HepG2 (cell line): ENCODE results near the gene PALM. TPM values are rescaled to one million over a fixed set of nuclear protein-coding genes. Genes with fewer than 3 reads are reported as not detected.

Source experiments
- BCL6 ChIP-seq: IDR thresholded peaks from 2 replicates; pipeline ENCODE4 v1.6.1; 2016; ENCODE audit warnings: missing genetic modification reagents, missing compliant biosample characterization
- EP300 ChIP-seq, 3 experiments: sonication (generic) in 1 of 3; formaldehyde crosslinking in 1 of 3; IDR thresholded peaks; 2 replicates each; pipeline versions ENCODE4 v1.5.1 to v1.6.1; 2011 to 2020; ENCODE audit warnings: low read depth in 2 of 3, low read length in 2 of 3, borderline replicate concordance in 1 of 3, improper control_type of control experiment in 1 of 3, mild to moderate bottlenecking in 1 of 3, missing genetic modification reagents in 1 of 3, moderate library complexity in 1 of 3
- GTF3A ChIP-seq: sonication (generic); formaldehyde crosslinking; conservative IDR thresholded peaks from 2 replicates; pipeline ENCODE4 v1.4.0; 2020; ENCODE audit warnings: mild to moderate bottlenecking, missing genetic modification reagents
- HMG20B ChIP-seq: conservative IDR thresholded peaks from 2 replicates; pipeline ENCODE4 v1.6.1; 2016; ENCODE audit warnings: missing genetic modification reagents, missing compliant biosample characterization
- HNRNPLL ChIP-seq: fragments of 200-400 bp; formaldehyde crosslinking; IDR thresholded peaks from 2 replicates; pipeline ENCODE4 v1.6.1; 2017; ENCODE audit warnings: mild to moderate bottlenecking, low read depth, low read length; ENCODE audit not compliant: poor library complexity, severe bottlenecking
- IRX3 ChIP-seq: sonication (generic); formaldehyde crosslinking; IDR thresholded peaks from 2 replicates; pipeline ENCODE4 v1.8.1; 2023; ENCODE audit warnings: mild to moderate bottlenecking, low read depth, missing genetic modification reagents, borderline replicate concordance
- MAFF ChIP-seq: IDR thresholded peaks from 2 replicates; pipeline ENCODE4 v1.6.1; 2011; ENCODE audit warnings: low read depth, low read length, improper control_type of control experiment
- NR3C1 ChIP-seq: sonication (generic); formaldehyde crosslinking; IDR thresholded peaks from 2 replicates; pipeline ENCODE4 v1.4.0; 2020; ENCODE audit warnings: missing genetic modification reagents
- ONECUT2 ChIP-seq: sonication (generic); formaldehyde crosslinking; IDR thresholded peaks from 2 replicates; pipeline ENCODE4 v1.4.0; 2020; ENCODE audit warnings: missing genetic modification reagents
- THAP8 ChIP-seq: sonication (generic); formaldehyde crosslinking; IDR thresholded peaks from 2 replicates; pipeline ENCODE4 v1.5.1; 2020; ENCODE audit warnings: missing genetic modification reagents, mild to moderate bottlenecking, borderline replicate concordance
- ZNF234 ChIP-seq: sonication (generic); formaldehyde crosslinking; conservative IDR thresholded peaks from 2 replicates; pipeline ENCODE4 v1.5.1; 2020; ENCODE audit warnings: mild to moderate bottlenecking, missing genetic modification reagents
- ZNF333 ChIP-seq: sonication (generic); formaldehyde crosslinking; IDR thresholded peaks from 2 replicates; pipeline ENCODE4 v1.4.0; 2020; ENCODE audit warnings: mild to moderate bottlenecking, missing genetic modification reagents, borderline replicate concordance
- ZNF337 ChIP-seq: sonication (generic); formaldehyde crosslinking; IDR thresholded peaks from 2 replicates; pipeline ENCODE4 v1.5.1; 2020; ENCODE audit warnings: missing genetic modification reagents, low read depth, mild to moderate bottlenecking, borderline replicate concordance
- ZNF431 ChIP-seq: sonication (generic); formaldehyde crosslinking; IDR thresholded peaks from 2 replicates; pipeline ENCODE4 v1.9.0; 2022; ENCODE audit warnings: missing genetic modification reagents, low read depth, mild to moderate bottlenecking, borderline replicate concordance
- ZNF503 ChIP-seq: sonication (generic); formaldehyde crosslinking; IDR thresholded peaks from 2 replicates; pipeline ENCODE4 v1.4.0; 2020; ENCODE audit warnings: missing genetic modification reagents
- ZNF607 ChIP-seq: sonication (generic); formaldehyde crosslinking; IDR thresholded peaks from 2 replicates; pipeline ENCODE4 v1.5.1; 2020; ENCODE audit warnings: missing genetic modification reagents, mild to moderate bottlenecking, borderline replicate concordance
- ZSCAN25 ChIP-seq: sonication (generic); formaldehyde crosslinking; IDR thresholded peaks from 2 replicates; pipeline ENCODE4 v1.8.0; 2022; ENCODE audit warnings: mild to moderate bottlenecking, missing genetic modification reagents
- polyA plus RNA-seq, 8 experiments: library from polyadenylated mRNA; depleted of rRNA in 3 of 8; stranded (reverse) in 7 of 8; unstranded in 1 of 8; fragments of >200 nt; fragmentation: Illumina TruSeq in 4 of 8; extraction: Trizol in 4 of 8; gene quantifications; 2 replicates each; pipeline versions ENCODE4 v1.2.1 to v1.2.3, GENCODE V29; 2011 to 2016; ENCODE audit warnings: low read depth in 4 of 8, missing spikeins in 1 of 8, mixed read lengths in 1 of 8; ENCODE audit not compliant: insufficient read depth in 1 of 8
- total RNA-seq, 5 experiments: library from RNA; depleted of rRNA; stranded (reverse); fragments of >200 nt; fragmentation: Illumina TruSeq; extraction: Trizol; gene quantifications; 2 replicates each; pipeline ENCODE4 v1.2.3, GENCODE V29; 2016; ENCODE audit warnings: low read depth in 1 of 5
- TF ChIP-seq, protein P1 (sequence below): sonication (generic); formaldehyde crosslinking; IDR thresholded peaks from 2 replicates; pipeline ENCODE4 v1.8.0; 2022; ENCODE audit warnings: missing genetic modification reagents, mild to moderate bottlenecking, inconsistent platforms, borderline replicate concordance
- TF ChIP-seq, protein P2 (sequence below): sonication (generic); formaldehyde crosslinking; IDR thresholded peaks from 2 replicates; pipeline ENCODE4 v1.5.1; 2020; ENCODE audit warnings: missing genetic modification reagents, mild to moderate bottlenecking, borderline replicate concordance
- TF ChIP-seq, protein P3 (sequence below): sonication (generic); formaldehyde crosslinking; conservative IDR thresholded peaks from 2 replicates; pipeline ENCODE4 v1.4.0; 2020; ENCODE audit warnings: missing genetic modification reagents

Gene PALM
- total and polyA plus RNA-seq, 2 of the 13 experiments (the other 11 are each of a cell fraction or from before 2014, with no cell fraction given), result 4.0 to 9.7 TPM

- 0 out of 2 replicates have a peak, but pooled peaks have one; percentile 19 for TF ChIP-seq ZNF503 (CRISPR knock-in tag)
- TF ChIP-seq HMG20B (CRISPR knock-in tag), result 0 out of 2 replicates have a peak, but pooled peaks have one; percentile 27
- TF ChIP-seq ZNF234 (CRISPR knock-in tag), result no peak
- TF ChIP-seq ZNF337 (CRISPR knock-in tag), result no peak
- no peak for TF ChIP-seq ZNF431 (CRISPR knock-in tag)
- TF ChIP-seq BCL6 (CRISPR knock-in tag), result peak; percentile 48
- no peak for TF ChIP-seq GTF3A (CRISPR knock-in tag)
- no peak for TF ChIP-seq HNRNPLL
- TF ChIP-seq ZNF607, result peak; percentile 78; the same call in 1 of the 2 replicates
- no peak for TF ChIP-seq ONECUT2 (CRISPR knock-in tag)
- TF ChIP-seq, protein P1, sequence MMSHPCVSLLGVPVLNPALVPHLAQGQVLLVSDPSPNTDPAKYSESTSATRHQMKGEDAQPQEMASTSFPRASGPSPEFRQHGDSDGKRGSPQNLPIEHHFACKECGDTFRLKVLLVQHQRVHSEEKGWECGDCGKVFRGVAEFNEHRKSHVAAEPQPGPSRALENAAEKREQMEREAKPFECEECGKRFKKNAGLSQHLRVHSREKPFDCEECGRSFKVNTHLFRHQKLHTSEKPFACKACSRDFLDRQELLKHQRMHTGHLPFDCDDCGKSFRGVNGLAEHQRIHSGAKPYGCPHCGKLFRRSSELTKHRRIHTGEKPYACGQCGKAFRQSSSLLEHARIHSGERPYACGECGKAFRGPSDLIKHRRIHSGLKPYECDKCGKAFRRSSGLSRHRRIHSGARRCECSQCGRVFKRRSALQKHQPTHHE (CRISPR knock-in tag), result no peak
- TF ChIP-seq THAP8, result no peak
- TF ChIP-seq ZSCAN25 (CRISPR knock-in tag), result peak; percentile 60; the same call in 1 of the 2 replicates
- TF ChIP-seq, protein P2, sequence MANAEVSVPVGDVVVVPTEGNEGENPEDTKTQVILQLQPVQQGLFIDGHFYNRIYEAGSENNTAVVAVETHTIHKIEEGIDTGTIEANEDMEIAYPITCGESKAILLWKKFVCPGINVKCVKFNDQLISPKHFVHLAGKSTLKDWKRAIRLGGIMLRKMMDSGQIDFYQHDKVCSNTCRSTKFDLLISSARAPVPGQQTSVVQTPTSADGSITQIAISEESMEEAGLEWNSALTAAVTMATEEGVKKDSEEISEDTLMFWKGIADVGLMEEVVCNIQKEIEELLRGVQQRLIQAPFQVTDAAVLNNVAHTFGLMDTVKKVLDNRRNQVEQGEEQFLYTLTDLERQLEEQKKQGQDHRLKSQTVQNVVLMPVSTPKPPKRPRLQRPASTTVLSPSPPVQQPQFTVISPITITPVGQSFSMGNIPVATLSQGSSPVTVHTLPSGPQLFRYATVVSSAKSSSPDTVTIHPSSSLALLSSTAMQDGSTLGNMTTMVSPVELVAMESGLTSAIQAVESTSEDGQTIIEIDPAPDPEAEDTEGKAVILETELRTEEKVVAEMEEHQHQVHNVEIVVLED (CRISPR knock-in tag), result no peak
- TF ChIP-seq NR3C1 (CRISPR knock-in tag), result no peak
- TF ChIP-seq, protein P3, sequence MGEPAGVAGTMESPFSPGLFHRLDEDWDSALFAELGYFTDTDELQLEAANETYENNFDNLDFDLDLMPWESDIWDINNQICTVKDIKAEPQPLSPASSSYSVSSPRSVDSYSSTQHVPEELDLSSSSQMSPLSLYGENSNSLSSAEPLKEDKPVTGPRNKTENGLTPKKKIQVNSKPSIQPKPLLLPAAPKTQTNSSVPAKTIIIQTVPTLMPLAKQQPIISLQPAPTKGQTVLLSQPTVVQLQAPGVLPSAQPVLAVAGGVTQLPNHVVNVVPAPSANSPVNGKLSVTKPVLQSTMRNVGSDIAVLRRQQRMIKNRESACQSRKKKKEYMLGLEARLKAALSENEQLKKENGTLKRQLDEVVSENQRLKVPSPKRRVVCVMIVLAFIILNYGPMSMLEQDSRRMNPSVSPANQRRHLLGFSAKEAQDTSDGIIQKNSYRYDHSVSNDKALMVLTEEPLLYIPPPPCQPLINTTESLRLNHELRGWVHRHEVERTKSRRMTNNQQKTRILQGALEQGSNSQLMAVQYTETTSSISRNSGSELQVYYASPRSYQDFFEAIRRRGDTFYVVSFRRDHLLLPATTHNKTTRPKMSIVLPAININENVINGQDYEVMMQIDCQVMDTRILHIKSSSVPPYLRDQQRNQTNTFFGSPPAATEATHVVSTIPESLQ, result peak; percentile 82; the same call in 1 of the 2 replicates
- TF ChIP-seq IRX3, result peak; percentile 71; the same call in 1 of the 2 replicates
- TF ChIP-seq ZNF333 (CRISPR knock-in tag), result 0 out of 2 replicates have a peak, but pooled peaks have one; percentile 29
- no peak for TF ChIP-seq MAFF
- peak in 1 of 2 experiments; percentile 46; a peak in 1 of 4 replicates for TF ChIP-seq EP300 (IDR thresholded peaks at IDR 0.05; ENCODE audit: low read depth in 2 of 2, low read length in 2 of 2)
- 0 out of 2 replicates have a peak, but pooled peaks have one; percentile 37 for TF ChIP-seq EP300 (CRISPR knock-in tag; IDR thresholded peaks at IDR 0.05; ENCODE audit: borderline replicate concordance)
Observed at GRCh38 chr19:778910-779653, 70.3 kb downstream of the PALM start (continued).
